Fibroblast of lung (primary cell): ENCODE measurements around the gene MYCBP. TPM values are rescaled to one million over a fixed set of nuclear protein-coding genes. Genes with fewer than 3 reads are reported as not detected.

ENCODE experiments used
- DNase-seq, 2 donors: peaks; one replicate each; pipeline versions ENCODE4 v3.0.0 to v3.0.0-alpha.2; 2010; ENCODE audit warnings: low read depth in 2 of 2
- H2AFZ ChIP-seq: 2 replicates; pipeline ENCODE4 v1.5.1; 2012; ENCODE audit warnings: low read length, control low read depth, inconsistent platforms
- H3K27ac ChIP-seq: 2 replicates; pipeline ENCODE4 v1.5.1; 2011; ENCODE audit warnings: low read length, control low read depth; ENCODE audit not compliant: insufficient read depth
- H3K27me3 ChIP-seq: 2 replicates; pipeline ENCODE4 v1.5.1; 2011; ENCODE audit warnings: mild to moderate bottlenecking, low read length; ENCODE audit not compliant: control insufficient read depth, insufficient read depth
- H3K36me3 ChIP-seq: 2 replicates; pipeline ENCODE4 v1.5.1; 2011; ENCODE audit warnings: low read length; ENCODE audit not compliant: control insufficient read depth, insufficient read depth
- H3K4me1 ChIP-seq: 2 replicates; pipeline ENCODE4 v1.5.1; 2011; ENCODE audit warnings: low read length; ENCODE audit not compliant: control insufficient read depth, insufficient read depth; ENCODE audit errors: extremely low read depth
- H3K4me2 ChIP-seq: 2 replicates; pipeline ENCODE4 v1.5.1; 2011; ENCODE audit warnings: low read length, control low read depth; ENCODE audit not compliant: insufficient read depth; ENCODE audit errors: extremely low read depth
- H3K4me3 ChIP-seq, 4 experiments: fragments of 200-600 bp in 1 of 4; sonication (generic) in 1 of 4; replicated peaks in 1 of 4; 2 replicates each; pipeline ENCODE4 v1.5.1; 2011 to 2016; ENCODE audit warnings: low read length in 4 of 4, low read depth in 3 of 4, mild to moderate bottlenecking in 3 of 4, control low read depth in 2 of 4, inconsistent platforms in 1 of 4, mixed read lengths in 1 of 4; ENCODE audit not compliant: insufficient read depth in 1 of 4; ENCODE audit errors: control extremely low read depth in 1 of 4
- H3K79me2 ChIP-seq: 2 replicates; pipeline ENCODE4 v1.5.1; 2012; ENCODE audit warnings: mild to moderate bottlenecking, low read length, inconsistent platforms; ENCODE audit not compliant: control insufficient read depth, insufficient read depth
- H3K9ac ChIP-seq: 2 replicates; pipeline ENCODE4 v1.5.1; 2011; ENCODE audit warnings: mild to moderate bottlenecking, low read length, control low read depth; ENCODE audit not compliant: insufficient read depth
- H3K9me3 ChIP-seq: 2 replicates; pipeline ENCODE4 v1.5.1; 2012; ENCODE audit warnings: low read depth, low read length; ENCODE audit not compliant: control insufficient read depth, insufficient read depth
- H4K20me1 ChIP-seq: 2 replicates; pipeline ENCODE4 v1.5.1; 2011; ENCODE audit warnings: low read length; ENCODE audit not compliant: control insufficient read depth, insufficient read depth; ENCODE audit errors: extremely low read depth
- CTCF ChIP-seq, 2 donors: IDR thresholded peaks in 1 of 2; conservative IDR thresholded peaks in 1 of 2; 1 replicate in 1 of 2; 2 replicates in 1 of 2; pipeline ENCODE4 v1.5.1; 2011 to 2012; ENCODE audit warnings: low read length in 2 of 2, control low read depth in 1 of 2, inconsistent platforms in 1 of 2, low read depth in 1 of 2, mild to moderate bottlenecking in 1 of 2
- EZH2 ChIP-seq: IDR thresholded peaks from 2 replicates; pipeline ENCODE4 v1.5.1; 2012; ENCODE audit warnings: low read length, control low read depth, mild to moderate bottlenecking; ENCODE audit errors: missing control alignments
- polyA plus RNA-seq, 2 donors: library from polyadenylated mRNA; depleted of rRNA in 1 of 2; stranded (reverse) in 1 of 2; unstranded in 1 of 2; fragments of >200 nt; gene quantifications; 2 replicates each; pipeline ENCODE4 v1.2.1, GENCODE V29; 2011 to 2012; ENCODE audit warnings: missing spikeins in 1 of 2
- total RNA-seq: library from RNA; depleted of rRNA; stranded (reverse); fragments of >200 nt; gene quantifications from 2 replicates; pipeline ENCODE4 v1.2.1, GENCODE V29; 2014

MYCBP gene
- total and polyA plus RNA-seq, 2 donors (not counting 1 experiment from before 2014, with no cell fraction given), result 4.0 to 12.5 TPM

GRCh38 chr1:38885092-38885491, 11.9 kb upstream of the MYCBP start:
- Histone ChIP-seq H3K27me3 (no peaks in the 10 kb centered on the region), H3K4me2 (no peak overlapping the region), H3K79me2 (no peaks in the 10 kb centered on the region), H3K4me1 (no peaks in the 10 kb centered on the region), H3K4me3 (no peak overlapping the region), H3K36me3 (no peaks in the 10 kb centered on the region), H3K9me3 (no peaks in the 10 kb centered on the region), H3K9ac (no peak overlapping the region), H2AFZ (no peak overlapping the region), H4K20me1 (no peaks in the 10 kb centered on the region), H3K27ac (no peak overlapping the region)
- TF ChIP-seq CTCF (conservative IDR thresholded peaks at IDR 0.05 in 1 of 2, IDR thresholded peaks at IDR 0.05 in 1 of 2; ENCODE audit: low read depth in 1 of 2, low read length in 2 of 2) (no peak), EZH2 (no peak)
- no peak for DNase-seq

- no peak for TF ChIP-seq CTCF (conservative IDR thresholded peaks at IDR 0.05 in 1 of 2, IDR thresholded peaks at IDR 0.05 in 1 of 2; ENCODE audit: low read depth in 1 of 2, low read length in 2 of 2)
- TF ChIP-seq EZH2, result no peak
- no peak within 1 kb of the TSS for H3K4me2 ChIP-seq
Observed at GRCh38 chr1:38881487-38881886, 8.3 kb upstream of the MYCBP start, which contains the start of gene GJA9. GJA9 (minus strand) TSS chr1:38881587; CDS start chr1:38876098, 5,489 bp downstream.

GRCh38 chr1:38875811-38876210, 2.7 kb upstream of the MYCBP start:
- Histone ChIP-seq H2AFZ (no peak overlapping the region), H3K27me3 (no peaks in the 10 kb centered on the region), H3K4me1 (peaks cover 5% of the 10 kb centered on the region), H3K27ac (no peak overlapping the region), H3K36me3 (no peaks in the 10 kb centered on the region), H3K9me3 (no peaks in the 10 kb centered on the region), H3K9ac (no peak overlapping the region), H3K79me2 (peaks cover 10% of the 10 kb centered on the region), H3K4me2 (no peak overlapping the region), H3K4me3 (no peak overlapping the region), H4K20me1 (no peaks in the 10 kb centered on the region)
- TF ChIP-seq EZH2, result no peak
- no peak for TF ChIP-seq CTCF (conservative IDR thresholded peaks at IDR 0.05 in 1 of 2, IDR thresholded peaks at IDR 0.05 in 1 of 2; ENCODE audit: low read depth in 1 of 2, low read length in 2 of 2)
- DNase-seq, result no peak

More at GRCh38 chr1:38881487-38881886, 8.3 kb upstream of the MYCBP start, which contains the start of gene GJA9:
- Histone ChIP-seq H3K4me1 (no peaks in the 10 kb centered on the region), H3K9me3 (no peaks in the 10 kb centered on the region), H3K36me3 (no peaks in the 10 kb centered on the region), H3K27me3 (no peaks in the 10 kb centered on the region), H3K27ac (no peak within 1 kb of the TSS), H4K20me1 (no peaks in the 10 kb centered on the region), H3K79me2 (no peaks in the 10 kb centered on the region), H3K4me3 (no peak within 1 kb of the TSS), H2AFZ (no peak within 1 kb of the TSS), H3K9ac (no peak within 1 kb of the TSS)
- DNase-seq, result no peak
